Lung microvascular endothelial cell (primary cell): ENCODE data around the gene PFDN1. TPM values are rescaled to one million over a fixed set of nuclear protein-coding genes. Genes with fewer than 3 reads are reported as not detected.

Source experiments
- DNase-seq, 2 donors: peaks; one replicate each; pipeline versions ENCODE4 v3.0.0 to v3.0.0-alpha.2; 2010; ENCODE audit warnings: low read depth in 2 of 2
- total RNA-seq: library from RNA; depleted of rRNA; stranded (reverse); fragments of >200 nt; gene quantifications from 2 replicates; pipeline ENCODE4 v1.2.1, GENCODE V29; 2014

PFDN1 gene
- total RNA-seq, 1 donor from 2014 or later = 61.9 TPM

DNA sequence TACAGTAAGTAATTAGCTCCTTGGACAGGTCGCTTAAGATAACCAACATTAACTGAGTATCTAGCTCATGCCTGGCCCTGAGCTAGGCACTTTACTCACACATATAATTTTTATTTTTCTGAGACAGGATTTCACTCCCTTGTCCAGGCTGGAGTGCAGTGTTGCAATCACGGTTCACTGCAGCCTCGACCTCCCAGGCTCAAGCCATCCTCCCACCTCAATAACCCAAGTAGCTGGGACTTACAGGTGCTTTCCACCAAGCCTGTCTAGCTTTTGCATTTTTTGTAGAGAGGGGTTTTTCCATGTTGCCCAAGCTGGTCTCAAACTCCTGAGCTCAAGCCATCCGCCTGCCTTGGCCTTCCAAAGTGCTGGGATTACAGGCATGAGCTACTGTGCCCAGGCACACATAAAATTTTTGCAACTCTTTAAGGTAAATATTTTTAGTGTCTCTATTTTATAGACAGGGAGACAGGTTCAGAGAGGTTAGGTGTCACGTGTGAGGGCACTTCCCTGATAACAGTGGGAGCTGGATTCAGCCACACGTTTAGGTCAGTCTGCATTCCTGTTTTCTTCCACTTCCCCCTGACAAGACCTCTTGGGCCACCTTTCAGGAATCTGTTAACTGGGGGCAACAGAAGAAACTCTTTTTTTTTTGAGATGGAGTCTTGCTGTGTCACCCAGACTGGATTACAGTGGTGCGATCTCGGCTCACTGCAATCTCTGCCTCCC, 25.3 kb upstream of the PFDN1 start:
- peak in 1 of 2 donors; percentile 83 for DNase-seq

DNA sequence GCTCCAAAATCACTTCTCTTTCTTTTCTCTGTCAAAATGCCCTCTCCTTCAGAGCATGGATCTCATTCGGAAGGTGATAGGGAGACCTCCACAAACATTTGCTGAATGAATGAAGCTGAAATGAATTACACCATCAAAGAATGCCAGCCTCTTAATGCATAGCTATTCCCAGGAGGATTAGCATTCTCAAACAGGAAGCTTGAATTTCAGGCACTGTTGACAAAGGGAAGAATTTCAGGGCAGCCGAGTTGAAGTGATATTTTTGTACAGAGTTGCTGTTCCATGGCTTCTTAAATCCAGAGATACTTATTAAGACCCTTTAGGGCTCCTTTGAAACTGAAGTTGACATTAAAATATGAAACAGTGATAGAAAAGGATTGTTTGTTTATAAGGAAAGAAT, 24.7 kb upstream of the PFDN1 start:
- peak; percentile 47 to 48 for DNase-seq

DNA sequence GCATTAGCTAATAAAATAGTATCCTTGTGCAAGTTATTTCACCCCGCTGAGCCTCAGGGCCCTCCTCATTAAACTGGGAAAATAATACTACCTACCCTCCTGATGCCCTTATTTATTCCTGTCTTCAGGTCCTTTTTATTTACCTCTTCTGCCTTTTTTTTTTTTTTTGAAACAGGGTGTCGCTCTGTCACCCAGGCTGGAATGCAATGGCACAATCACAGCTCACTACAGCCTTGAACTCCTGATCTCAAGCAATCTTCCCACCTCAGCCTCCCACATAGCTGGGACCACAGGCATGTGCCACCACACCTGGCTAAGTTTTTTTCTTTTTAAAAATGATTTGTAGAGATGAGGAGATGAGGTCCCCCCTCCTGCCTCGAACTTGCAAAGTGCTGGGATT, 22.6 kb upstream of the PFDN1 start:
- DNase-seq = no peak

DNA sequence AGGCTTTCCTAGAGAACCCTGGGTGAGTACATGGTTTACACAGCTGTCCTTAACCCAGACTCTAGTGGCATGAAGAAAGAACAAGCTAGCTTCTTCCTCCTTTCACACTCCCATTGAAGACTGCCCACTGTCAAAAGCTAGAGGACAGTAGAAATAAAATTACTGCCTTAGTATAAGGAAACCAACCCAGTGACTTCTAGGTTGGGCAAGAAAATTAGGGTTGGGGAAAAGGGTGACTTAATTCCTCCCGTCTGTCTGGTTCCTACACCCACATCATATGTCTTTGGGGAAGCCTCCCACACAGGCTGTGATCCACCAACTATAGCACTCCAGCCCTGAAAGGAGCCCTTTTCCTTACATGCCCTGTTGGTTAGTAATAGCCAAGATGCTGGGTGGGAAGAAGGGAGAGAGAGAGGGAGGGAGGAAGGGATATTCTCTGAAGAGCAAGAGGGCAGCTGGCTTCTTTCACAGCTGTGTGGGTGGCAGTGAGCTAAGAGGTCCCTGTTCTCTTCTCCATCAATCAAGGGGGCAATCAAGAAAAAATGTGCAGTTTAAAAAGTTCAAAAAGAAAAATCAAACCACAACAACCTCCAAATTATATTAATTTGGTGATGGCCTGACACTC, 21.8 kb upstream of the PFDN1 start:
- no peak for DNase-seq

DNA sequence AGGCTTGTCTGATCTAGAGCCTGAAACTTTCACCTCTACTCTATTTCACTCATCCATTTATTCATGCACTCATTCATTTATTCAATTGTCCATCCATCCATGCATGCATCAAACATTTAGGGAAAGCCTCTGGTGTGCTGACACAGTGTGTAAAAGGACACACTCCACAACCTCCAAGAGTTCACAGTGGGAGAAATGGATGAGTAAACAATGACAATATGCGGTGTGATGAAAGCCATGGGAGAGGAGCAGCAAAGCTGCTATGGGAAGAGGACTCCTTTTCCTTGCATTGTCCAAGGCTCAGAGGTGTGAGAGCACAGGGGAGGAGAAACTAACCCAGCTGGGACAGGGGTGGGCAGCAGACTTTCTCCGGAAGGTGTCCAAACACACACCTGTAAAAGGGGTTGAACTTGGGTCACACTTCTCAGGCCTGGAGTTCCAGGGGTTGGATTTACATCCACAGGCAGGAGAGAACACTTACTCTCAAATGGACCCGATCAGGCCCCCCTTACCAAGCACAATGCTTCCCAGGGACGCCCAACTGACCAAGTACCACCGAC, 21.2 kb upstream of the PFDN1 start:
- peak in 1 of 2 donors; percentile 41 for DNase-seq

DNA sequence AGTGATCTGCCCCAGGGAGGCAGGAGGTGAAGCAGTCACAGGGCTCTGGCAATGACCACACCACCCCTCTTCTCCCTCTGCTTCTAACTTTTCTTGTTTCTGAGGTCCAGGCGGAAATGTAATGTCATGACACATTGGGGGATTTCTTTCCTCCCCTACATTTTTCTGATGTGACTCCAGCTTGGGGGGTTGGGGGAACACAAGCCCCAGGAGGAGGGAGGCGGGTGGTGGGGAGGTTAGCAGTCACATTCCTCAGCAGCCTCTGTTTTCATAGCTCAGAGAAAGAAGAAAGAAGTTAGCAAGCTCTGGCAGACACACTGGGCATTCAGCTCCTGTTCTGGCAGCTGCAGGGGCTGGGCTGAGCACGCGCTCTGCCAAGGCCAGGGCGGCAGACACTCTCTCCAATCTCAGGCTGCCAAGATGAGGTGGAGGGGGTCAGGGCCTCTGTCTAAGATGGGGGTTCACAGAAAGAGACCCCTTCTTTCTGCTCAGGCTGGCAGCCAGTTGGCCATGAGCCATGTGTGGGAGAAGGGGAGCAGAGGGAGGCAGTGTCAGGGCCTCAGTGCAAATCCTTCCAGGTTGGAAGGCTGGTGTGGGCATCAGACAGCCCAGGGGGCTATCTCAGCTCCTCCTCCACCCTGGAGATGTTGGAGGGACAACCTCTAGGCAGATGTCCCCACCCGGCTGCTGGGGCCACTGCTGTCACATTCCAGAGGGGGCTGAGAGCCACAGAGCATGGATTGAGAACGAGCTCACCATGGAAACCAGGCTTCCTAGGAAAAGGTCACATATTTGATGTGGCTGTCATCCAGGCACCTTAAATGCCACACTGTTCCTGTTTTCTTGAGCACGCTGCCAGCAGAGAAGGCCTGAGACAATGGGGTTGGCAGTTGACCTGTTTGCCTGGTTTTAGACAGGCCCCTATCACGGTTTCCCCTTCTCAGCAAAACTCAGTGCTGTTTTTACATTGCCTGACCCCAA, 20.1 kb upstream of the PFDN1 start:
- peak; percentile 80 to 95 for DNase-seq

DNA sequence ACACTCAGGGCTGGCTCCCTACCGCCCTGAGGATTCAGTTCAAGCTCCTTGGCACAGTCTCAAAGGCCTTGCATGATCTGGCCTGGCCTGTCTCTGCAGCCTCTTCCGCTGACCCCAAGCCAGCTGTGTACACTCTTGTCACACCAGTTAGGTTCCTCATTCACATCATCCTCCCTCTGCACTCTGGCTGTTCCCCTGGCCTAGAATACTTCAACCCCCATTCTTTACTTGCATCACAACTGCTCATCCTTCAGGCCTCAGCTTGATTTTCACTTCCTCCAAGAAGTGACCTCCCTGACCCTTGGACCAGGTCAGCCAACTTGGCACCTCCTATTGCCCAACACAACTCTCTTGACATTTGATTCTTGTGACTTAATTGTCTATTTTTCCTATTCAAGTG, 18.9 kb upstream of the PFDN1 start:
- no peak for DNase-seq

DNA sequence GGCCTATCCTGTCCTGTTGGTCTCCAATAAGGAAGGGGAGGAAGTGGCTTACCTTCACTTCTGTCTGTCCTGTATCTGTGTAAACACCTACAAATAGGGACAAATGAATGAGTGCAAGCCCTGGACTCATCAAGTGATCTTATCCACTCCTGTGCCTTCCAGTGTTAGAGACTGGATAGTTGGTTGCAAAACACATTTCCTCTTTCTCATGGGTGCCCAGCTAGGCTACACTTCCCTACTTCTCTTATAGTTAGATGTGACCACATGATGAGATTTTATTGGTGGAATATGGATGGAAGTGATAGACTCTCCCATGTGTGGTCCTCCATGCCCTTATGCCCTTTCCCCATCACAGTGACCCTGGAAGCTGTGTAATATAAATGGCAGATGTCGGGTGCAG, 16.9 kb upstream of the PFDN1 start:
- DNase-seq = no peak

DNA sequence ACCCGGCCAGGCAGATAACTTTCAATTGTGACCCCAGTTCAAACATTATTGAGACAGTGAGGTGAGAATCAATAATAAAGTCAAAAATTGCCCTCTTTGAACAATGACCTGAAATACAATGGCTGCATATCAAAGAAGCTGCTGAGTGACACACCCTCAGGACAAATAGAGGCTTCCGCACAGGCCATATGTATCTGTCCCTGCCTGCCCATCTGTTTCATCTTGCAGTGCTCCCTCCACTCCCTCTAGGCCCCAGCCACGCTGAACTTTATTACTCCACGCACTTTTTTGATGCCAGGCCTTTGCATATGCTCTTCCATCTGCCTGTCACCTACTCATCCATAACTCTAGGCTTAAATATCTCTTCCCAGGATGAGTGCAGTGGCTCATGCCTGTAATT, 15.9 kb upstream of the PFDN1 start:
- no peak for DNase-seq

DNA sequence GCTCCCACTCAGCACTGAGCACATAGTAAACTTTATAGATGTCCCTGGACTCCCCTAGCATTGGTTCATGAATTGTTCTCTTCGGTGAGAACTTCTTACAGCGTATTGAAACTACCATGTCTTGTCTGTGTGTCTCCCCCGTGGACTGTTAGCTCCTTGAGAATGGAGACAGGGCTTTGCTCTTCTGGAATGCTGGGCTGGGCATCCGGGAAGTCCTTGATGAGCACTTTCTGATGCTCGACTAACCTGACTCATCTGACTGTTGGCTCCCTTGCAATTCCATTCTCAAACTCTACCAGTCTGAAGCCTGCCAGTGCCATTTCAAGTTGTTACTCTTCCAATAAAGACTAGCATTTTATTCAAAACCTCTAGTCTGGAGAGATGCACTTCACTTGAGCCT, 15.0 kb upstream of the PFDN1 start:
- DNase-seq = peak in 1 of 2 donors; percentile 78

DNA sequence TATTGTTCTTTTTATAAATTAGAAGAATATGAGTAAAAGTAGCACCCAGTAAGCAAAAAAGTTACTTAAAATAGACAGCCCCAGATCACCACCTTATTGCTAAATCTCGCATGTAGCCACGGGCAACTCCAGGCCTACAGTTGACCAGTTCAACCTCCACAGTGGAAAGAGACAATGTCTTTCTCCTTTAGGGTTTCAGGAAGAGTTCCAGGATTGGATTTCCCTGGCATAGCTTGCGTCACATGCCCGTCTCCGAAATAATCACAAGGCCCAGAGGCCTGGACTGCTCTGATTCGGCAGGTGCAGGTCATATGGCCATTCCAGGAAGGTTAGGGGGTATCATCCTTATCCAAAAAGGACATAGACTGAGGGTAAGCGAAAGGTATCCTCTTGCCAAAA, 9.9 kb upstream of the PFDN1 start:
- DNase-seq = peak; percentile 49 to 57

DNA sequence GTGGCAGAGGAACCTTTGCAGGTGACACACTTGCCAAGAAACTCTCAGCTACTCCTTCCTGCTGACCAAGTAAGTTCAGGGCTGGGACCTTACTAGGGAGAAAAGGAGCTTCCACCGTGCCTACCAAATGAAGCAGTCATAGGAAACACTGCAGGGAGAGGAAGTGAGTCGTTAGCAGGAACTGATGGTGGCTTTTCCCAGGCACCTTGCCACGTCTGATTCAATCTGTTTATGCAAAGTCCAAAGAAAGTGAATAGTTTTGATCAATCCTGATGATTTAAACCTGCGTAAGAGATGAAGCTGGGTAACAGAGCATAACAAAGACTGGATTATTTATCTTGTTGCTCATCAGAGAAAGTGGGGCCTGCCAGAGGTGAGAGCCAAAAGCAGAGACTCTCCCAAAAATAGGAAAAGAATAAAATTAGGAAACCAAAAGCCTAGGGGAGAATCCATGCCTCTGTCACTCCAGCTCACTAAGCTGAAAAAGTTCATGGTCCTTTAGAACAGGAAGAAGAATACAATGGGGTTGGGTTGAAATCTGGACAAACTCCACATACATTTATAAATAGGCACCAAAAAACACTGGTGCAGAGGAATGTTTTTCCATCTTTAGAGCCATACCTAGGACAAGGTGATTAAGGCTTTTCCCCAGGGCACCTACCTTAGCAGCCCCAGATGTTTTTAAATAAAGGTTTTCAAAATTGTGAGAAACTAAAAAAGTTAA, 9.3 kb upstream of the PFDN1 start:
- DNase-seq = peak; percentile 96 to 99

DNA sequence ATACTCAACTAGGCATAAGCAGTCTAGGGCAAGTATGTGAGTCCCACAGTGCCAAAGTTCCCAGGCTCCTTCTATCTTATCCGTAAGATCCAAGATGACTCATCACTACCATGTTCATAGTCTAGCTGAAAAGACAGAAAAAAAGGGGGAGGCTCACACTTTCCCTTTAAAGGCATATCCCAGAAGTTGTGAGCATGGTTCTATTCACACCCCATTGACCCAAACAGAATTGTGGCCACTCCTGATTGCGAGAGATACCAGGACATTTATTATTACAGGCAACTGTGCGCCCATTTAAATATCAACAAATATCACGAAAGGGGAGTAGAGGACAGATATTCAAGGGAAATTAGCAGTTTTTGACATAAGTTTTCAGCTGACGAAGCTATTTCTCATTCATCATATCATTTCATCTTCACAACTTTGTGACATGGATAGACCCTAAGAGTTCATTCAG, 8.1 kb upstream of the PFDN1 start:
- DNase-seq = peak; percentile 43 to 98

DNA sequence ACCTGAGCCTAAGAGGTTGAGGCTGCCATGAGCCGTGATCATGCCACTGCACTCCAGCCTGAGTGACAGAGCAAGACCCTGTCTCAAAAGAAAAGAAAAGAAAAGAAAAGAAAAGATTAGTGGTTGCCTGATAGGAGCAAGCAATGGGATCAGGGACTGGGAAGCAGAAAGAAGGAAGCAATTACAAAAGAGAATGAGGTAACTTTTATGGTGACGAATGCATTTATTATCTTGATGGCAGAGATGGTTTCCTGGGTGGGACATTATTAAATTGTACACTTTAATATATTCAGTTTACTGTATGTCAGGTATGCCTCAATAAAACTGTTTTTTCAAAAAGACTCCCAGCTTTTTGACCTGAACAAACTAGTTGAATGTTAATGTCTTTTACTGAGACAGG, 7.5 kb upstream of the PFDN1 start:
- DNase-seq = peak in 1 of 2 donors; percentile 40

DNA sequence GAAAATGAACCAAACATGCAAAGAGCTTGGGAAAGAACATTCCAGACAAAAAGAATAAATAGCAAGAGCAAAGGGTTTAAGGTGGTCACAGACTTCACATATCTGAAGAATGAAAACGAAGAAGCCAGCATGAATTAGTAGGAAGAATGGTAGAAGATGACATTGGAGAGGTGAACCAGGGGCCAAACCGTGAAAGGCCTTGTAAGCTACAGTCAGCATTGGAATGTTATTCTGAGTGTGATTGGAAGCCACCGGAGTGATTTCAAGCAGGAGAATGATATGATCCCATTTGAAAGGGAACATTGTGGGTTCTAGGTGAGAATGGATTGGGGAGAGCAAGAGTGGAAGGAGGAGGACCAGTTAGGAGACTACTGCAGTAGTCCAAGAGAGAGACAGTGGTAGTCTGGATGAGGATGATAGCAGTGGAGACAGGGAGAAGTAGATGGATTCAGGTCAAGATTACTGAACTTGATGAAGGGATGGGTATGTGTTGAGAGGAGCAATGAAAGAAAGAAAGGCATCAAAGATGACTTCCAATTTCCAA, 6.9 kb upstream of the PFDN1 start:
- no peak for DNase-seq

DNA sequence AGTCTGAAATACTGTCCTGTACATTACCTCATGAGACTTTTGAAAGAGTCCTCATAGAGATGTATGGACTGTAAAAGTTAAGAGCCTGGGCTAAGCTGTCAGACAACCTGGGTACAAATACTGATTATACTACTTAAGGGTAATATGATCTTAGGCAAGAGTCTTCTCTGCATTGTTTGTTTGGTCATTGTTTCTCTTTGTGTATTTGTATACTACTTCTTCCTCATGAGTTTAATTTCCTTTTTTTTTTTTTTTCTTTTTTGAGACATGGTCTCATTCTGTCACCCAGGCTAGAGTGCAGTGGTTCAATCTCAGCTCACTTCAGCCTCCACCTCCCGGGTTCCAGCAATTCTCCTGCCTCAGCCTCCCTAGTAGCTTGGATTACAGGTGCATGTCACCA, 2.6 kb upstream of the PFDN1 start:
- DNase-seq = no peak

DNA sequence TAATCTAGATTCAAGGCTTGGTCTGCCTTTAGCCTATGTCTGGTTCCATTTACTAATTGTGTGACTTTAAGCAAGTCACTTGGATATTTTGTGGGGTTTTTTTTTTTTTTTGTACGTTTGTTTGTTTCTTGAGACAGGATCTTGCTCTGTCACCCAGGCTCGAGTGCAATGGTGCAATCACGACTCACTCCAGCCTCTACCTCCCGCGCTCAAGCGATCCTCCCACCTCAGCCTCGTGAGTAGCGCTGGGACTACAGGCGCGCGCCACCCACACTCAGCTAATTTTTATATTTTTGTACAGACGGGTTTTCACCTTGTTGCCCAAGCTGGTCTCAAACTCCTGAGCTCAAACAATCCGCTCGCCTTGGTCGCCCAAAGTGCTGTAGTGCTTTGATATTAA, 1.1 kb upstream of the PFDN1 start:
- DNase-seq = no peak

DNA sequence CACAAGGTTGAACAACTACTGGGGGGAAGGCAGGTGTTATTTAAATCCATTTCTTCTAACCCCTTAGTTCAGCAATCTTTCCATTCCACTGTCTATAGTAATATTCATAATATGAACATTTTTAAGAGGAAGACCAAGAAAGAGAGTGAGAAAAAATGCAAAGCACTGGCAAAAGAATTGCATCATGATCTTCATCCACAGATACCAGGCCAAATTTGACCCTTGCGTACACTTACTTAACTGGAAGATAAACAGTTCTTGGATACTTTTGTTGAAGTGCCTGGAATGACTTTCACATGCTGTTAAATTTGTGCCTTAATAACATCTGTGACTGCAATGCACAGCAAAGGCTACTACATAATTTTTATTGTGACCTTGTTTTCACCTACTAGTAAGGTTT, 1.8 kb downstream of the PFDN1 start:
- DNase-seq = no peak

DNA sequence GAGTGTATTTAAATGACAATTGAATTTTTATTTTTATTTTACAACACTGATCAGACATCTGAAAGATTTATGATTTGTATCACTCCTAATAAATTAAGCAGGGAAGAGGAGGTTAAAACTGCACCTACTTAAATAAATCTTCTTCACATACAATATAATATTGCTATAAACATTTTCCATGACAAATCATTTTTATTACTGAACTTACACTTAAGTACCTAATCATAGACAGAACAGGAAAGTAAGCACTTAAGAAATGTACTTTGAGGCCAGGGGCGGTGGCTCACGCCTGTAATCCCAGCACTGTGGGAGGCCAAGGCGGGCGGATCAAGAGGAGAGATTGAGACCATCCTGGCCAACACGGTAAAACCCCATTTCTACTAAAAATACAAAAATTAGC, 3.8 kb downstream of the PFDN1 start:
- no peak for DNase-seq

DNA sequence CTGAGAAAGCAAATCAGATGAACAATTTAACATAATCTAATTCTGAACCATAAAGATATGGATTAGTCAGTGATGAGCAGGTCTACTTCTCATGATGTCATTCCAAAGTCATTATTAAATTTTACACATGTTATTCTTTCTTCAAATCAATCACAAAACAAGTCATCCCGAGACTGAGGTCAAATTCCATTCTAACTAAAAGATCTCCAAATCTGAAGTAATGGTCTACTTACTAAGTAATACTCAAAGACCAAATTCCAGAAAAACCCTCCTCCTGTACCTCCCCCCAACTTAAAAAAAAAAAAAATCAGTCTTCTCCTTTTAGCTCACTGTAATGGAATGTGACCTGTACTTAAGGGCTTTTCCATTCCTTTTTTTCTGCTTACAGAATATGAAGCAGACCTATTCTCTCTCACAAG, 4.7 kb downstream of the PFDN1 start:
- peak in 1 of 2 donors; percentile 68 for DNase-seq

DNA sequence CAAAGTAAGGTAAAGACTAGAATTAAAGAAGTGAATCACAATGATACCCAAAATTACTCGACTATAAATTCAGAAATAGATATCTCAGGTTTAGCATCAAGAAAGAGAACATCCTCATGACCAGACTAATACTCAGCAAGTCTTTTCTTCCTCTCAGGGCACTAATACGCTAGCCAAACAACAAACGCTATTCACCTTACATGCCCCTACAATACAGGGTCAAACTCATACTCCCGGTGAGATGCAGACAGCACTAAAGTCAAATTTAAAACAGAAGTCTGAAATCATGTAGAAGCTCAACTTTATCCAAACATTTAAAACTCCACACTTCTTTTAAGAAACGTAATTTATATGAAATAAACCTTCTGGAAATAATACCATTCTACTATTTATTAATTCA, 5.6 kb downstream of the PFDN1 start:
- DNase-seq = no peak
